Activated gamma-delta T cell treated with Interleukin-2 at 50 U/mL for 16 hours (primary cell): ENCODE measurements around the gene MYL12B.
"Not testable (repeated sequence)": the region's sequence is repeated elsewhere in the genome, so short reads cannot be mapped to it uniquely, and the experiment has no call there.

ENCODE experiments used
- DNase-seq: peaks from one replicate; pipeline ENCODE4 v3.0.0-alpha.2; 2020

Gene MYL12B

DNA sequence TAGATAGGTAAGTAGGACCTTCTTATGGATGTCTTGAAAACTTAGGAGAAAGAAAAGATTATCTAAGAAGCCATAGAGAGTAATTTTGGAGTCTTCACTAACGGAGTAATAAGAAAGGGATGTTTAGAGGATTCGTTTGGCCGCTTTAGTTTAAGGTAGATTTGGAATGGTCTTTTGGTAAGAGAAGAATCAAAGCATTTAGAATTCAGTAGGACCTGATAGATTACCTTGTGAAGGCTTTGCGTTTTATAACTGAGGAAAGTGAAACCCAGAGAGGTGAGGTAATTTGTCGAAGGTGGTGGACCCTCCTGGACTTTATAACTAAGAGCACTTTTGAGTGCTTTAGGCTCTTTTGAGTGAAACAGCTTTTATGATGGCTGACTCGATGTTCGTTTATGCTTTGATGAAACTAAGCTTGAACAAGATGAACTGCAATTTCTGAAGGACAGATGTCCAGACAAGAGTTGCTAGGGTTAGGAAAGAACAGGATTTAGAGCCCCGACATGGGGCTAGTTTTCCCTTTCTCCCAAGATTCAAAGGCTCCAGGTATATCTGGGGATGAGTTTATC lies 1.3 kb downstream of the MYL12B start:
- DNase-seq = no peak

DNA sequence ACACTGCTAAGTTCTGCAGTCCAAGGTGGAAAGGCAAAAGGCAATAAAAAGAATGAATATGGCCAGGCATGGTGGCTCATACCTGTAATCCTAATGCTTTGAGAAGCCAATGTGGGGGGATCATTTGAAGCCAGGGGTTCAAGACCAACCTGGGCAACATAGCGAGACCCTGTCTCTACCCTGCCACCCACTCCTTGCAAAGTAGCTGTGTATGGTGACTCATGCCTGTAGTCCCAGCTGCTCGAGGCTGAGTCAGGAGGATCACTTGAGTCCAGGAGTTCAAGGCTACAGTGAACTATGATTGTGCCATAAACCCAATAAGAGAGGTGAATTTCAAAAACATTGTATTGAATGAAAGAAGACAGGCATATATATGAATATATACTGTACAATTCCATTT lies 2.4 kb downstream of the MYL12B start:
- DNase-seq = no peak

DNA sequence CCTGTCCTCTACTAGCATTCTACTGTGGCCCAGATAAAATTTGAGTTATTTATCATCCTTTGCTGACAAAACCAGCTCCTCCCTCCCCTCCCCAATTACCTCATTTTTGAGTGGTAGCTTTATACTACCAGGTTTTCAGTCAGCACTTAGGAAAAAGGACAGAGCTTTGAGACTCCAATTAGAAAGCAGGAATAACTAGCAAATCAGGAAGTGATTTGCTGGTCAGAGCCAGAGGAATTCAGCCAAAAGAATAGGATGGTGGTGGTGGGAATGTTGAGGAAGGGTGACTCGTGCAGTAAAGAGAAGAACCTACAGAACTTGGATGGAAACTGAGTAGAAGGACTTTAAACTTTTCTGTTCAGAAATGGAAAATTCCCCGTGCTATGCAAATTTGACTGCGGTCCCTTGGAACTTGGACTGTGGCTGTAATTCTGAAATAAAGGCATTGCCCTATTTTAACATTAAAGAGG lies 3.7 kb downstream of the MYL12B start:
- no peak for DNase-seq

DNA sequence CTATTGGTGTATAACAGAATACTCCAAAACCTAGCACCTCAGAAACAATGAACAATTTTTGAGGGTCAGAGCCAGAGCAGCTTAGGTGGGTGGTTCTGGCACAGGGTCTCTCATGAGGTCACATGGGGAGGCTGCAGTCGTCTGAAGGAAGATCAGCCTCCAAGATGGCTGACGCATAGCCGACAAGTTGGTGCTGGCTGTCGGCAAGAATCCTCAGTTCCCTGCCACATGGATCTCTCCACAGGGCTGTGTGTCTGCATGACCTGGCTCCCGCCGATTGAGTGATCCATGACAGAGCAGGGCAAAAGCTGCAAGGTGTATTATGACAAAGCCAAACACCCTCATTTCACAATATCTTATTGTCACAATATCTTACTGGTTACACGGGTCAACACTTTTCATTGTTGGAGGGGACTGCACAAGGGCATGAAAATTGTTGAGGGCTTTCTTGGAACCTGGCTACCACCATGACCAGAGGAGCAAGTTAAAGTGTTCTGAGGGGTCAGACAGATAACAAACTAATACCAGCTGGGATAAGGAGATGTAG lies 4.2 kb downstream of the MYL12B start:
- DNase-seq = no peak

DNA sequence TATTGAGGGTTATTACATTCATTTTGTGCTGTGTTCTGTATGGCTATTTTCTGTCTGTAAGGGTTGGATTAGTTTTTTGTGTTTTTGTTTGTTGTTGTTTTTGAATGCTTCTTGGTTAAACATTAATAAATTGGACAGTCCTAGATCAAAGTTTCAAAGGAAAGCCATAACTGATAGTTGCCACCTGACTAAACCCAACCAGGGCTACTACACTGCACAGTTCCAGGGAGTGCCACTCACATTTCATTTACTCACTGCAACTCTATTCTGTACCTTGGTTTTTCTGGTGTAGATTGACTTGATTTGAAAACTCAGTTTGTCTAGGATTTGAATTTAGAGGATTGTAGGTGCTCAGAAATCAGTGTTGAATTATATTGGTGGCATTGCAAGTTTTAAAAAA lies 6.4 kb downstream of the MYL12B start:
- DNase-seq = no peak

DNA sequence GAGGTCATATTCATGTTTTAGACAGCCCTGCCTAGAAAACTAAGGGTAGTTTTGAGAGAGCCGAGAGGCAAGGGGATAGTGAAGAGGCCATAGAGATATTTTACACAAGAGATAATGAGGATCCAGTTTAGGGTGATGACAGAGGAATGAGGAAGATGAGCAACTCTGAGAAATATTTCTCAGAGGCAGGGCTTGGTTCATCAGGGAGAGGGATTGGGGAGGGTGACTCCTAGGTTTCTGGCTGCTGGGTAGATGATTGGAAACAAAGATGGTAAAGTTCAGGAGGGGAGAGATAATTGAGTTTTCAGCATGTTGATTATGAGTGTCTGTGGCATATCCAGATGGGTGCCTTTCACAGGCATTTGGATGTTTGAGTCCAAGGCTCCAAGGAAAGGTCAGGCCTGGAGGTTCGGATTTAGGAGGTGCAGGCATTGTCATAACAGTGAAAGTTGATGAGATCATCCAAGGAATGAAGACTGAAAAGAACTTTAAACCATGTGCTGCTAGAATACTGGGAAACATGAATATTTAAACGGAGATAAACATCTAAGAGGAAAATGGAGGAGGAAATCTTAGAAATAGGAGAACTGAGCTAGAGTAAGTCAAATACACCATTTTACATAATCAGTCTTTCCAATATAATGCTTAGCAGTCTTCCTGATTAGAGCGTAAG lies 7.4 kb downstream of the MYL12B start:
- DNase-seq = no peak

DNA sequence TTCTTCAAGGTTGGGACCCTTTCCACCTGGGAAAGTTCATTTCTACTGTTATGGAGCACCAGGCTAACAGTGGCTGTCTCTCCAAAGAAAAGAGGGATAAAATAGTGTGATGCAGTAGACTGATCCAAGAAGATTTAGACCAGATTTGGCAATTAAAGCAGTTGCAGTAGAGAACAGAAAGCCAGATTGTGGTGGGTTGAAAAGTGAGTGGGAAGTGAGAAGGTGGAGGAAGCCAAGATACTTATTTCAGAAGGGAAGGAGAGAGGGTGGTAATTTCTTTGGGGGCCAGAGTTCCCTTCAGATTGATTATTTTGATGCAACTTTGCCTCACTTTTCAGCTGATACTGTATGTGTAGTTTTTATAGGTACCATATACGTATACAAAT lies 8.0 kb downstream of the MYL12B start:
- no peak for DNase-seq

DNA sequence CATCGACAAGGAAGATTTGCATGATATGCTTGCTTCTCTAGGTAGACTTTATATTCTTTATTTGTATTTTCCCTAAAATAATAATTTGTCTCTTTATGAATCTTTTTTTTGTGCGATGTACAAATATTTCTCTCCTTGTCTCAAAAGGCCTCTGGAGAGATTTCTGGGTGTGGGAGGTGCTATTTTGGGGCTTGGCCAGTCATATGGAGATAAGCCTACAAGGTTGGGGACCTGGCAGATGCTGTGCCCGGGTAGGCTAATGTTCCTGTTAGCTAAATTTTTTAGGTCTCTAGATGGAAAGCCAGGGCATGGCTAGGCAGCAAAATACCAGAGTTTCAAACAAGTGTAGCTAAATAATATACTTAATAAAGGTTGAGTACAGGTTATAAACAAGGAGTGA lies 11.1 kb downstream of the MYL12B start:
- DNase-seq = no peak

DNA sequence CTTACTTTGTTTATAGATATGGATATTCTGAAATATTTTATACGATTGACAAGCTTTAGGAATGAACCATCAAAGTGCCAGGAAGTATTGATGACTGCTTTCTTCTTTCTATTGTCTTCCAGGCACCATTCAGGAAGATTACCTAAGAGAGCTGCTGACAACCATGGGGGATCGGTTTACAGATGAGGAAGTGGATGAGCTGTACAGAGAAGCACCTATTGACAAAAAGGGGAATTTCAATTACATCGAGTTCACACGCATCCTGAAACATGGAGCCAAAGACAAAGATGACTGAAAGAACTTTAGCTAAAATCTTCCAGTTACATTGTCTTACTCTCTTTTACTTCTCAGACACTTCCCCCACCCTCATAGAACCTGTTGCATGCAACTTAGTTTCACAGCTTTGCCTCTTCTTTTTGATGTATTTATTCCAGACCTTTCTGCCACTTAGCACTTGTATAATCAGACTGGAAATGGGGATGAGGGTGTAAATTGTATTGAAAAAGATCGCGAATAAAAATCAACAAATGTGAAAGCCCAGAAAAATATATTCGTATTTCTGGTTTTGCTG lies 15.8 kb downstream of the MYL12B start:
- DNase-seq = not testable (repeated sequence)

DNA sequence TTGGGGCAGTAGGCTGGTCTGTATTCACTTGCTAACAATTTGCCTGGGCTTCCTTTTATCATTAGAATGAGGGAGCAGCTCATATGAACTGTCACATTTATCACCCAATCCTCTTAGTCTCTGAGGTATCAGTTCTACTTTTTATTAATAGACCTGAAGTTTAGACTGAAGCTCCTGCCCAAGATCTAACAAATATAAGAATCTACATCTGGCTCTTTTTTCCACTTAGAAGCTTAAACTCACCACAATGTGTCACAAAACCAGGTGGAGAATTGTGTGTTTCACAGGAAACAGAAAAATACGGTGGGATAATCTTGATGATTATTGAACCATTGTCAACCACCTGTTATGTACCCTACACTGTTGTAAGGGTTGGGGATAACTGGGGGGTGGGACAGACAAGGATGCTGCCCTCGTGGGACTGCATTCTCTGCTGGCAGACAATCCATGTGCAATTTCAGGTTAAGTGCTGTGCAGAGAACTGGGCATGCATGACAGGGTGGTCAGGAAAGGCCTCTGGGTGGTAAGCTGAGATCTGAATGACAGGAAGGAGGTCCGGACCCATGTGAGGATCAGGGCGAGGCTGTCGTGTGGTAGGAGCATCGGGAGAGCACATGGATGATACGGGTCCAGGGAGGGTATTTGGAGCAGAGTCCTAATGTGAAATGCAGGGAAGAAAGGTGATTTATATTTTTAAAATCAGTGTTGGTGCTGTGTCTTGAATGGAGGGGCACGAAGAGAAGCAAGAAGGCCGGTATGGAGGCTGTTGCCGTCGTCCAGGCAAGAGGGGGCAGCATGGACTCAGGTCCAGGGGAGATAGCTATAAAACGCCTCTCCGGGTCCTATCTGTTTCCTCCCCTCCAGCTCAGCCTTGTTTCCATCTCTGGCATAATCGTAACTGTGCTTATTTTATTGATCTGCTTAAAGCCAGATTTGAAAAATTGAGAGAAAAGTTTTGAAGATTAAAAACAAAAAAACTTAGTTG lies 17.6 kb downstream of the MYL12B start:
- no peak for DNase-seq

DNA sequence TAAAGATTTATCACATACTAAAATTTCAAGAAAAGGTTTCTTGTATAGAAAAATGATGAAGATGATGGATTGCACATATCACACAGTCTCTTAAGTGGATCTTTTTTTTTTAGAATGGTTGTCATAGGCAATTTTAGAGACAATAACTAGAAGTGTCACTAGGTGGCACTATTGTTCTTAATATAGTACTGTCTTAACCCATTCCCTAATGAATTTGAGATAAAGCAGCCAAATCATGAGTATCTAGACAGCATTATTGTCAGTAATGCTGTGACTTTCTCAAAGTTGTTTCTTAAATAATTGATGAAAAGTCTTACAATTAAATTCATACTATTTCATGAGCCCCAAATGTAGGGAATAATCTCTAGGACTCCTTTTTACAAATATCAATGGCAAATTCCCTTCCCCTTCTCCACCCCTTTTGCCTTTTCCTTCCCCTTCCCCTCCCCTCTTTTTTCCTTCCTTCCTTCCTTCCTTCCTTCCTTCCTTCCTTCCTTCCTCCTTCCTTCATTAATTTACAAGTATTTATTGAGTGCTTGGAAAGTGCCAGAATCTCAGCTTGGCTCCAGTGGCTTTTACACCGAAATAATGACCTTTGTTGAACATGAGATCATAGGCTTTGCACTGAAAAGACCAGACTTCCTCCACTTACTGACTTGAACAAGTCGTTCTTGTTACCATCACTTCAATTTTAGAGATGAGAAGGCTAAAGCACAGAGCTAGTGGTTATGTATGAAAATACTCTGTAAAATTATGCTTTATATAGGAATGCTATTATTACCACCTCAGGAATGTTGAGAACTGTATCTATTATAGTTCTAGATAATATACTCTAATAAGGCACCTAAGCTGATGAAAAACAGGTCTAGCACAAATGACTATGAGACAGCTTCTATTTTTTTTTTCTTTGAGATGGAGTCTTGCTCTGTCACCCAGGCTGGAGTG lies 19.8 kb downstream of the MYL12B start:
- no peak for DNase-seq

DNA sequence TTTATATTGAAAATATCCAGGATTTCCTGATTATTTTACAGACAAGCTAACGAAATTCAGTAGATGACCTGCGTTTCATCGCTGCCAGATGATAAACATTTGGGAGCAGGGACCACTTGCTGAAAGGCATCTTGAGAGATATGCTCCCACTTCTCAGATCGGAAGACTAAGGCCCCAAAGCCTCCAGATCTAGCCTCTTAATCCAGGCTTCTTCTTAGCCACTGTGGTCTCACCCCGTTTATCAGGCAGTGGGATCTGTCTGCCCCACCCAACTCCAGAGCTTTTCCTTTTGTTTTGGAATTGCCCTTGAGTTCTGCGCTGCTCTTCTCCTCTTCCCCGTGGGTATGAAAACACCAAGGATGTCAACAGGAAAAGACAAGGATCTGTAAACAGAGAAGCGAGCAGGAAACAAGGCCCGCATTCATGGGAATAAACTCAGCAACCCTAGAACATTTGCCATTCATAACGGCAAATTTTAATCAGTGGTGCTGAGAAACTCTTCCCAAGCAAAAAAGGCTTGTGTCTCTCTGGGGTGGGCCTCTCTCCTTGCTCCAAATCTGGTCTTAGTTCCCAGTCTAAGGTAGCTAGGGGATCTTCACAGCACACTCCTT lies 21.4 kb downstream of the MYL12B start:
- no peak for DNase-seq

DNA sequence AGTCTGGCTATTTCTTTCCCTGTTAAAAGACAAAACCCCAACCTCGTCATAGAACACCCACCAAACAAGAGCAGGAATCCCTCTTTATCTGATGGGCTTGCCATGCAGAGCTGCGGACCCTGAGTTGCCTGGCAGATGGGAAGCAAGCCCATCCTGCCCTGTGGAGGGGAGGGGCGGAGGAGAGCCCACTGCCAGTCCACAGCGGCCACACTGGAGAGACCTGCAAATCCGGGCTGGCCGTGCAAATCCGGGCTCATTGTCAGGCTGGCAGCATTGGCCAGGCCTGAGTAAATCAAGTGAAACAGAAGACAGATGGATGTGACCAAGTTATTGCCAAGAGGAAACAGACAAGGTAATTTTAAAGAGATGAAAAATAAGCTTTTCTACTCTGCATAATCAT lies 22.0 kb downstream of the MYL12B start:
- DNase-seq = no peak

DNA sequence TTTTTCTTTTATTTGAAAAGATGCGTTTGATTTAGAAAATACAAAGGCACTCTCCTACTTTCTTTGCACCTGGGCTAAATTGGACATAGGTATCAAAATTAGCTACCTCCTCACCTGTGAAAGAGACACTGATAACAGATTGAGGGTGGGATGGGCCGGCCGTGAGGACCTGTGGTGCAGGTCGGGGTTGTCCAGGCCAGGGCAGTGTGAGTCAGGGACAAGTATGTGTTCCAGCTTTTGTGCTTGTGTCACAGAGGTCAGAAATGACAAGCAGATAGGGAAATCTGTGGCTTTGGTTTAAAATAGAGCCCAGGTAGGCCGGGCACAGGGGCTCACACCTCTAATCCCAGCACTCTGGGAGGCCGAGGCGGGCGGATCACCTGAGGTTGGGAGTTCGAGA lies 22.6 kb downstream of the MYL12B start:
- DNase-seq = no peak

DNA sequence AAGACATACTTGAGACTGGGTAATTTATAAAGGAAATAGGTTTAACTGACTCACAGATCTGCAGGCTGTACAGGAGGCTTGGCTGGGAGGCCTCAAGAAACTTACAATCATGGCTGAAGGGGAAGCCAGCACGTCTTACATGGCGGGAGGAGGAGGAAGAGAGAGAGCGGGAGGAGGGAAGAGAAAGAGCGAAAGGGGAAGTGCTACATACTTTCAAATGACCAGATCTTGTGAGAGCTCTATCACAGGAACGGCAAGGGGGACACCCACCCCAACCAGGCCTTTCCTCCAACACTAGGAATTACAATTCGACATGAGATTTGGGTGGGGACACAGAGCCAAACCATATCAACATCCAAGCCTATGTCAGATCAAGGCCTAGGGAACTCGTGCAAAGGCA lies 24.2 kb downstream of the MYL12B start:
- no peak for DNase-seq

DNA sequence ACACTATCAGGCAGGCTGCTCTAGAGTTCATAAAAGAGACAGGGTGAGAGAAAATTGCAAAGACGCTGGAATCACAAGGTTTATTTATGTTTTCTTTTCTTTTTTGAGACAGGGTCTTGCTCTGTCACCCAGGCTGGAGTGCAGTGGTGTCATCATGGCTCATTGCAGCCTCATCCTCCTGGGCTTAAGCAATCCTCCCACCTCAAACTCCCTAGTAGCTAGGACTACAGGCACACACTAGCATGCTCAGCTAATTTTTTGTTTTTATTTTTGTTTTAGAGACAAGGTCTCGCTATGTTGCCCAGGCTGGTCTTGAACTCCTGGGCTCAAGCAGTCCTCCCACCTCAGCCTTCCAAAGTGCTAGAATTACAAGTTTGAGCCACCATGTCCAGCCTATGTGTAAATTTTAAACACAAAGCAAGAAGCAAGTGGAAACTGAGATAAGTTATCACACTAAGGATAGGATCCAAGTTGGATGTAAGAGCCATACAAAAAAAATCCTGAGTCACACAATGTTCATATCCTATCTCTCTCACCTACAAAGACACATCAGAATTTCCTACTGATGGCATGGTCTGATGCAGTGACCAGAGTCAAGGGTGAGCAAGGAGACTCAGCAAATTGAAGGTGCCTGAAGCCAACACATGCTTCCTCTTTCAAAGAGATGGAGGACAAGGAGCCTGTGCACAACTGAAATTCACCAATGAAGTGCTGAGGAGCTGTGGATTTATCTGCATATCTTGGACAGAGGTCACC lies 31.4 kb downstream of the MYL12B start:
- DNase-seq = no peak

DNA sequence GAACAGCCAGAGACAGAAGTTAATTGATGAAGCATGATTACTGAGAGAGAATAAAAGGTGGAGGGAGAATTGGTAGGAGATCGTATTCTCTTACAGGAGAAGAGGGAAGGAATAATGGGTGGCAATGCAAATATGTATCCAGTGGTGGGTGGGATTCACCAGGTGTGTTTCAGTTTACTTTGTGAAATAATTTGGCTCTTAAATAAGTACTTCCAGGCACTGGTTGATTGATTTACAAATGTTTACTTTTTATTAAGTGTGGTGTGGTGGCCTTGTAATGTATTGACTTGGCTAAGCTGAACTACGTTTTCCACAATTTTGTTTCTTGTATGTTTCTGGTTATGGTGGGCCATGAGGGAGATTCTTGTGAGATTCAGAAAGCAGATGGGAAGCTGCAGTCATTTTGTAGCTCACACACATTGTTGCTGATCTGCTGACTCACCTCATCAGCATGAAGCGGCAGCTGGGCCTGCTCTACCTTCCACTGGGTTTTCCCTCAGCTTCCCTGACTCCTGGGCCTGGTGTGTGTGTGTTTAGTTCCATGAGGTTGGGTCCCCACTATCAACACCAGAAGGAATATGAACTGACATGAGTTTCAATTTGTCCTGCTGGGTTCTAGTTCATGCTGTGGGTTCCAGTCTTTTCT lies 32.6 kb downstream of the MYL12B start:
- DNase-seq = no peak

DNA sequence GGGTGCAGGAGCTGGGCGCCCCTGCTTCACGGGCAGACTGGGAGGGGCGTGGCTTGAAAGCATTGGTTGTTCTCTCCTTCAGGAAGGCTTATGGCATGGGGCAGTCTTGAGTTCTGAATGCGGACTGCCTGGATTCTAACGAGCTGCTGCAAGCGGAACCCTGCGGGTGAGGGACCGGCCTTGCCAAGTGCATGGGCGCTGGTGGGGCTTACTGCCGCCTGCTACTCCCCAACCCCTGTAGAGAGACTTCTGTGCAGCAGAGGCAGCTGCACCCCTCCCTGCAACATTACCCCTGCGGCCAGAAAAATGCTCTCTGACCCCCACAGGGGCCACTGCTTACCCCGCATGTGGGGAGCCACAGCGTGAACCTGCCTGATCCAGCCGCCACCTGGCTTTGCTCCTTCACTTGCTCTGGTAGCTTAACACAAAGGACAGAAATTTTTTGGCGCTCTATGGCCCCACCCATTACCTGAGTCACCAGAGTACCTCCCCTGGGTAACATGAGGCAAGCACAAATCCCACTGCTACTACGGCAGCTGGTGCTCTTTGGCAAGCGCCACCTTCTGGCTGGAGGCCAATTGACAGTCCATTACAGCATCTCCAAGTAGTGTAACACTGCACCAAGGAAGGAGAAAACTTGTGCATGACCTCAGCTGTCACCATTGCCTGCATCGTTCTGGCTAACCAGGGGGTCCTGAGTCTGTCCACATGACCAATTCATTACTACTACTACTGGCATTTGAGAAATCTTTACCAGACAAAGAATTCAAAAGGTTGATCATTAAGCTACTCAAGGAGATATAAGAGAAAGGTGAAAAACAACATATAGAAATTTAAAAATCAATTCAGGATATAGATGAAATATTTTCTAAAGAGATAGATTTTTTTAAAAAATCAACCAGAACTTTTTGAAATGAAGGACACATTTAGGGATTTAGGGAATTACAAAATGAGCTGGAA lies 35.4 kb downstream of the MYL12B start:
- DNase-seq = peak; percentile 94

DNA sequence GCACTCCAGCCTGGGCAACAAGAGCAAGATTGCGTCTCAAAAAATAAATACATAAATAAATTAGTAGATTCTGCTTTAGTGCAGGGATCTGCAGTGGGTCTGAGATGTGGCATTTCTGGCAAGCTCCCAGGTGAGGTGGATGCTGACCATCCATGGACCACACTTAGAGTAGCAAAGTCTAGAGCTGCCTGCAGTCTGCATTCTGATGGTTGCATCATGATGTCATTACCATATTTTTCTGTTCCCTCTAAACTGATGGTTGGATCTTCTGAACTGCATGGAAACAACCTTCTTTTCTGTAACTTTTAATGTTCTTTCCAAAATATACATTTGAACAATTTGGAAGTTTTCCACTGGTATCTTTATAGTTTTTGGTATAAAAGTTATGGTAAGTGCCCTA lies 42.9 kb downstream of the MYL12B start:
- no peak for DNase-seq
